Activated CD4-positive, alpha-beta T cell treated with anti-CD3 and anti-CD28 coated beads, Interleukin-2, Interleukin-6, amounts not matched to agents 100 ng/mL and 50 ng/mL, durations not matched to agents 16 hours and 8 hours (primary cell): ENCODE data around the gene TTYH3.
"Not testable (repeated sequence)": the region's sequence is repeated elsewhere in the genome, so short reads cannot be mapped to it uniquely, and the experiment has no call there.

ENCODE experiments used
- DNase-seq: peaks from one replicate; pipeline ENCODE4 v3.0.0-alpha.2; 2020

Gene TTYH3

GRCh38 chr7:2689951-2690705 lies 58.3 kb downstream of the TTYH3 start:
- no peak for DNase-seq

DNA sequence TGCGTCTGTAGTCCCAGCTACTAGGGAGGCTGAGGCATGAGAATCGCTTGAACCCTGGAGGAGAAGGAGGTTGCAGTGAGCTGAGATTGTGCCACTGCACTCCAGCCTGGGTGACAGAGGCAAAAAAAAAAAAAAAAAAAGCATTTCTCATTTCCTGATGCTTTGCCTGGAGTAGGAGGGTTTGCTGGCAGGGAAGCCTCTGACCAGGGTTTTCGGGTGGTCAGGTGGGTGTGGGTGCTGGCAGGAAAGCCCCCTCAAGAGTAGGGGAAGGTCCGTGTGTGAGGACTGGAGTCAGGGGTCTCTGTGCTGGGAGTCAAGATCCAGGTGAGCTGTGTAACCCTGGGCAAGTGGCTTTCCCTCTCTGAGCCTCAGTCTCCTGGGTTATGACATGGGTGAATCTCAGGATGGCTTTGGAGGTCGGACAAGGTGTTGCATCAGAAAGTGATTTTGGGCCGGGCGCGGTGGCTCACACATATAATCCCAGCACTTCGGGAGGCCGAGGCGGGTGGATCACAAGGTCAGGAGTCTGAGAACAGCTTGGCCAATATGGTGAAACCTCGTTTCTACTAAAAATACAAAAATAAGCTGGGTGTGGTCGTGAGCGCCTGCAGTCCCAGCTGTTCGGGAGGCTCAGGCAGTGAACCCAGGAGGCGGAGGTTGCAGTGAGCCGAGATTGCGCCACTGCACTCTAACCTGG lies 59.4 kb downstream of the TTYH3 start:
- DNase-seq, result no peak

- not testable (repeated sequence) for DNase-seq
Observed at GRCh38 chr7:2691932-2692439, 60.2 kb downstream of the TTYH3 start.

DNA sequence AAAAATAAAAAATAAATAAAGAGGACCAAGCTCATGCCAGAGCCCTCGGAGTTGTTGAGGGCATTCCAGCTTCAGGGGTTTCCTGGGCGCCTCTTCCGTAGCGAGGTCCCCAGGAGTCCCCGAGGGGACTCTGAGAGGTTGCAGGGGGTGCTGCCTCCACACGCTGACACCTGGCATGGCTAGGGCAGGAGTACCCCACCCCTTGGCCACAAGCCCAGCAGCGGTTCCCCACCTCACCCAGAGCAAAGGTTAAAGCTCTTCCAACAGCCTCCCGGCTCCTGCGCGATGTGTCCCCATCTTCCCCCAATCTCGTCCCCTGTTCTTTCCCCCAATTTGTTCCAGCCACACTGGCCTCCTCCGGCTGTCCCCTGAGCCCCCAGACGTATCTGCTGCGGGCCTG lies 60.8 kb downstream of the TTYH3 start:
- DNase-seq, result no peak

GRCh38 chr7:2693420-2694121 lies 61.8 kb downstream of the TTYH3 start:
- not testable (repeated sequence) for DNase-seq

GRCh38 chr7:2694122-2694436 lies 62.3 kb downstream of the TTYH3 start:
- DNase-seq, result not testable (repeated sequence)

DNA sequence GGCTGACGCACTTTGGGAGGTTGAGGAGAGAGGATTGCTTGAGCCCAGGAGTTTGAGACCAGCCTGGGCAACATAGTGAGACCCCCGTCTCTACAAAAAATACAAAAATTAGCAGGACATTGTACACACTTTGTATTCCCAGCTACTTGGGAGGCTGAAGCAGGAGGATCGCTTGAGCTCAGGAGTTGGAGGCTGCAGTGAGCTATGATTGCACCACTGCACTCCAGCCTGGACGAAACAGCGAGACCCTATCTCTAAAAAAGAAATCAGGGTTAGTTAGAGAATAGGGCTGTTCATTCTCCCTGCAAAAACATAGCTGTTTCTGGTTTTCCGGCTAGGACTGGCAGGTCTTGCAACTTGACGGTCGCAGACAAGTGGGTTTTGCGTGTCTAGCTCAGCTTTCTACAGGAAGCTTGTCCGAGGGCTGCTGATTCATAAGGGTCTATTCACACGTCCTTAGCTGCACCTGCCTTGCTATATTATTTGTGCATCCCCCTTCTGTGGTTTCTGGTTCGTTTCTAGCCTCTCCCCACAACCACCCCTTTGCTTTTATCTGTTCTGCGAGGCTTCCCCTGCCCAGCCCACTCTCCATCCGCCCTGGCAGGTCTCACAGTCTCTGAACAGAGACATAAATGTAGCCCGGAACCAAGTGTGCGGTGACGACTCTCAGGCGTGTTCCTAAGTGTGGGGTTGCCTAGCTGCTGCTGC lies 66.9 kb downstream of the TTYH3 start:
- peak; percentile 95 for DNase-seq

DNA sequence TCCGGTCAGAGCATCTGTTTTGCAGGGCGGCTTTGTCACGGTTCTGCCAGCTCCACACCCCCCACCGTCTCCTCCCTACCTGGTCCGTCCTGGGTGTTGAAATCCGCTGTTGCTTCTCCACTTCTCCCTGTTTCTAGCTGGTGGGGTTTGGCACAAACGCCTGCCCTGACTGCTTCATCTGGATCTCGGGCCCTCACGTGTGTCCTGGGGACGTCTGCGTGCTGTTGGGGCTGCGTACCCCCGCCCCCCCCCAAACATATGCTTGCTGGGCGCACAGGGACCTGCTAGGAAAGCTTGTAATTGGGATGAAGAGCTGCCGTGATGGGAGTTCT lies 67.5 kb downstream of the TTYH3 start:
- DNase-seq, result no peak

- no peak for DNase-seq
Observed at GRCh38 chr7:2700141-2700850, 68.5 kb downstream of the TTYH3 start.

DNA sequence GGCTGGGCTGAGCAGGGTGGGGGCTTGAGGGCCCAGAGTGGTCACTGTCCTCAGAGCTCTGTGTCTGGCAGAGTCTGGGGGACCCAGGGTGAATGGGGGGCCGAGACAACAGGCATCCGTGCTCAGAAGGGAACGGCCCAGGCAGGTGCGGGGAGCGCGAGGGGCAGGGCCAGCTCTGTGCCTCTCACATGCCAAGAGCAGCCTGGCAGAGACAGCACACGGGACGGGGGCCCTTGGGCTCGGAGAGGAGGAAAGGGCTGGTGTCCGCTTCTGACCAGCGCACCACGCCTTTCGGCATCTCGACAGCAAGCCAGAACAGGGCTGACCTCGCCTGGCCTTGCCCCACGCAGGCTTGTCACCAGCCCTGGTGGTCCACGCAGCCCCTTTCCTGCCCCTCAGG lies 69.6 kb downstream of the TTYH3 start:
- DNase-seq, result no peak

- no peak for DNase-seq
Observed at GRCh38 chr7:2701832-2702593, 70.2 kb downstream of the TTYH3 start.

DNA sequence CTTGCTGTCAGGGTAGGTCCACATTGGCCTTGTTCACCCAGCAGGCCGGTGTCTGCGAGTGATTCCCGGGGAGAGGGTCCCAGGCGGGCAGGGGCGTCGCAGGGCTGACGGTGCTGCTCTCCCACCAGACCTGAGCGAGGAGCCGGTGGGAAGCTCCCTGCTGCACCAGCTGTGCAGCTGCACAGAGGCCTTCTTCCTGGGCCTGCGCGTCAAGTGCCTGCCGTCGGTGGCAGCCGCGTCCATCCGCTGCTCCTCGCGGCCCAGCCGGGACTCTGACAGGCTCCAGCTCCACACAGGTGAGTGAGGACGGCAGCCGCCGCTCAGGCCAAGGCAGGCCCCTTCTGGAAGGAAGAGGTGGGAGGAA lies 70.8 kb downstream of the TTYH3 start:
- no peak for DNase-seq

DNA sequence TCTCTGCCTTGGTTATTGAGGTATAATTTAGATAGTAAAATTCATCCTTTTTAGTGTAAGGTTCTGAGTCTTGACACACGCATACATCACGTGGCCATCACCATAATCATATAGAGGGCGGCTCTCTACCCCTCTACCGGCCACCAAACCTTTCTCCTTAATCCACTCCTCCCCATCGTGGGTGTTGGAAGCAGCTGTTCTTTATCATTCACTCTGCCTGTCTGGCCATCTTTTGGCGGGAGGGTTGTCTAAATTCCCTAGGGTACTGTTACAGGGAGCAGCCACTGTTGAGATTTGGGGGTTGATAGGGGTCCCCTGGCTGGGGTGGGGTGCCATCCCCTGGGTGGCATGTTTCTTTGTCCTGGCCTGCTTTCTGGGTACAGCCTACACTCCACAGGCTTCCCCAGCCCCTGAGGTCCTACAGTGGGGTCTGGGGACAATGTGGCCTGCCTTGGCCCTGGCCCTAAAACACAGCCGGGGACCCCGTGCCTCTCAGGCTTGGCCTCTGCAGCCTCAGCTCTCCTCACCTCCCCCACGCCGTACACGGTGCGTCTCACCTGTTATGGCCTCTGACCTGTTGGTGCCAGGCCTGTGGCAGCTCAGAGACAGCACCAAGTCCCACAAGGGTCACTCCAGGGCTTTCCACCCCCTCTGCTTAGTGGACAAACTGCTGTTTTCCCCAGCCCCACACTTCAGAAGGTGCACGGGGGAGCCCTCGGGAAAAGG lies 73.7 kb downstream of the TTYH3 start:
- no peak for DNase-seq

- DNase-seq, result no peak
Observed at GRCh38 chr7:2706685-2707126, 74.9 kb downstream of the TTYH3 start.

GRCh38 chr7:2707481-2707880 lies 75.7 kb downstream of the TTYH3 start:
- no peak for DNase-seq

DNA sequence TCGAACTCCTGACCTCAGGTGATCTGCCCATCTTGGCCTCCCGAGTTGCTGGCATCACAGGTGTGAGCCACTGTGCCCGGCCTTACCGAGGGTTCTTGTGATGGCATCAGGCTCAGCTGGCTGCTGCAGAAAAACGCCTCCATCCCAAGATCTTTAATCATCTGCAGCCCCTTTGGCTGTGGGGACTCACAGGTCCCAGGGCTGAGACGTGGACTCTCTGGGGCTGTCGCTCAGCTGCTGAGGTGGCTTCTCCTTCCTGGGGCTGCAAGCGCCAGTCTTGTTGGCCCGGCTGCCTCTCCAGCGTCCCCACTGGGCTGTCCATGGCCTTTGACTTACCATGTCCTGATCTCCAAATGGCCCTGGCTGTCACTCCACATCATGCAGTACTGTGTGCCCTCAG lies 76.3 kb downstream of the TTYH3 start:
- no peak for DNase-seq

- DNase-seq, result no peak
Observed at GRCh38 chr7:2708547-2709310, 76.9 kb downstream of the TTYH3 start.

DNA sequence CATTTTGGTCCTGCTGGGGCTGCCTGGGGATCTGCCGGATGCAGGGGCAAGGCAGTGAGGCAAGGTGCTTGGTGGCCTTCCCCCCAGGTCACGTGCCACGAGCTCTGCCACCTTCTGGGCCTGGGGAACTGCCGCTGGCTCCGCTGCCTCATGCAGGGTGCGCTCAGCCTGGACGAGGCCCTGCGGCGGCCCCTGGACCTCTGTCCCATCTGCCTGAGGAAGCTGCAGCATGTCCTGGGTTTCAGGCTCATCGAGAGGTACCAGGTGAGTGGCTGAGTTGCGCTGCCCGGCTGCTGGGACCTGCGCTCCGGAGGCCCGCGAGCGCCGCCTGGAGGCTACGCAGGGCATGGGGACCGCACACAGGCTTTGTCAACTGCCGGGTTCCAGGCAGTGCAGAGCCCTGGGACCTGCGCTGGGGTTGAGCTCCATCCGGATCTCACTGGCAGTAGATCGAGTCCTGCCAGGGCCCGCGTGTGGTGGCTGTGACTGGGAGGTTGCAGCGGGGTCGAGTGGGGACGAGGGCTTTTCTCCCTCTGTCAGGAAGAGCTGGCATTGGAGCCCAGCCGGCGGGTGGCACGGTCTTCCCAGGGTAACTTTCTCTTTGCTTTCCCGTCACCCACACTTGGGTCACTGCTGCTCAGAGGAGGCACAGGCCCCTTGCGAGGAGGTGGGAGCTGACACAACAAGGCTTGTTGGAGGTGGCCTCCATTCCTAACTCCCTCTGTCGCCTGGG lies 77.9 kb downstream of the TTYH3 start:
- peak; percentile 90 for DNase-seq

DNA sequence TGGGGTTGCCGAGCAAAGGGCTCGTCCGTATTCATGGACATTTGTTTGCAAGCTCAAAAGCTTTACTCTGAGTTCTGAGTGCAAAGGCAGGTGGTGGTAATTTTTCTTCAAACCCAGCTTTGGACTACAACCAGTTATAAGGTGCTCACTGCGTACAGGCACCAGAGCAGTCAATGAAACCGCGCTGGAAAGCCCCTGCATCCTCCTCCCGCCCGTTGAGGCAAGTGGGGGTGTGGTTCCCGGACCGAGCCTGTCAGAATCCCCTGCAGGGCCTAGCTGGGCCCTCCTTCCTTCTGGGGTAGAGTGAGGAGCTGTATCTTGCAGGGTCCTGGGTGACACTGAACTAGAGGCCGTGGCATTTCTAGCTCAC lies 78.5 kb downstream of the TTYH3 start:
- DNase-seq, result peak; percentile 77
